Right forelimb (tissue), 1 donor: ENCODE data around the gene COMMD7.
"Not testable (repeated sequence)": the region's sequence is repeated elsewhere in the genome, so short reads cannot be mapped to it uniquely, and the experiment has no call there.

Source experiments
- DNase-seq: peaks from one replicate; pipeline ENCODE4 v3.0.0-alpha.2; 2018

The COMMD7 gene

GRCh38 chr20:32764005-32764960, 21.0 kb upstream of the COMMD7 start:
- DNase-seq = no peak

DNA sequence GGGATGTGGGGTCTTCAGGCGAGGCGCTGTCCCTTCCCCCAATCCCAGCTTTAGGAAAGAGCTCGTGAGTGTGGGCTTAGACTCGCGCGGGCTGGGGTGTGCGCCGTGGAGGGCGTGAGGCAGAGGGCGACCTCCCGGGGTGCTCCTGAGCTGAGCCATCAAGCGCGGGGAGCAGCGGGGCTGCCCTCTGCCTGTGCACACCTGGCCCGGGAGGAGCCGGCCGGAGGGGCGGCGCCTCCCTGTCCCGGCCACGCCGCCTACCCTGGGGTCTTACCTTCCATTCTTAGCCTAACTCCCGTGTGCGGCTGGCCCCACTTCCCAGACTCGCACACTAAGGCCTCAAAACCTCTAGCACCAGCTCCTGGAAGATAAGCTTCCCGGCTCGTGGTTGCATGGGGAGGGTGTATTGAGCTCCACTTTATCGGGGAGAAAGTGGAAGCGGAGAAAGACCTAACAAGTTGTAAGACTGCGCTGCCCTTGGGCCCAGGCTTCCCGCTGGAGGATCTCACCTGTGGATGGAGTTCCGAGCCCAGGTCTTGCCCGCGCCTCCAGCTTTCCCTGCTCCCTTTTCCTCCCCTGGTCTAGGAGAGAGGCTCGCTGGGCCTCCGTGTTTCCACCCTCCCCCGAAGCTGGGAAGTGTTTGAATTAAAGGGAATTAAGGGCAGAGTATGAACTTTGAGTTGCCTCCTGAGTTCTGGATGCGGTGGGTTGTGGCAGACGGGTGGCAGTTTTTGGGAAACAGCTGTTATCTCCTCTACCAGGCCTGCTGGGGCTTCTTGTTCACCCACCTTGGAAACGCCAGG, 20.1 kb upstream of the COMMD7 start:
- no peak for DNase-seq

DNA sequence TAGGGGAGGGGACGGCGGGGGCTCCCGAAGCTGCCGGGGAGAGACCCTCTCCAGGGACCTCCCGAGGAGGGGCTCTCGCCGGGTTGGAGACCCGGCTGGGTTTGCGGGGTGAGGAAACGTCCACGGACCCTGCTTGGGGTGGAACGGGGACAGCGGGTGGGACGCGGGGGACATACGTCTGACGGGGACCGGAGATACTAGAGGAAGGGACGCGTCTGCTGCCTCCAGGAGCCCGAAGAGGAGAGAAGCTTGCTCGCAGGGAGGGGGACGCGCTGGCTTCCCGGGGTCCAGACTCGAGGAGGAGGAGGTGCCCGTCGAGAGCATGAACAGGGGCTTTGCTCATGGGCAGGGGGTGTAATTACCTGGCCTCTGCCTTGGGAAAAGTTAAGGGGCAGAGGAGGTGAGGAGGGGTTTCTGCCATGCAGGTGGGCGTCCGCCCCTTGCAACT, 19.5 kb upstream of the COMMD7 start:
- DNase-seq = no peak

- DNase-seq = peak; percentile 91
These were observed 18.8 kb upstream of the COMMD7 start, which contains the start of gene DNMT3B for GRCh38 chr20:32761831-32762753. TSS of gene DNMT3B (plus strand) at chr20:32762385. CDS start at chr20:32780324, 17,939 bp downstream.

DNA sequence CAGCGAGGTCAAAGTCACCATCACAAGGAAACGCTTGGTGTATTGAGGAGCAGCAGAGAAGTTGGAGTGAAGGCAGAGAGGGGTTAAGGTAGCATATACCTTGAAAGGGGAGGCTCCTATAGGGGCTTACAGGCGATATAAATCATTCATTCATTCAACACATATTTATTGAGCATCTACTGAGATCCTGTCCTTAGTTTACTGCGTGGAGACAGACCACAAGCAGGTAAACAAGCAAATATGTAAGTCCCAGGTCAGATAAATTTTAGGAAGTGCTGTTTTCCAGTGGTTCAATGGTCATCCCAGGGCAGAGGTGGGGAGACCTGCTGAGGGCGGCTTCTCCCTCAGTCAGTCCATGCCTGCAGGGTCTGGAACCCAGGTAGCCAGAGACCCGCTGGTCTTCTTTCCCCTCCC, 18.2 kb upstream of the COMMD7 start:
- DNase-seq = no peak

GRCh38 chr20:32756156-32756555, 12.9 kb upstream of the COMMD7 start:
- no peak for DNase-seq

- no peak for DNase-seq
These were observed 10.5 kb upstream of the COMMD7 start for GRCh38 chr20:32753731-32754130.

DNA sequence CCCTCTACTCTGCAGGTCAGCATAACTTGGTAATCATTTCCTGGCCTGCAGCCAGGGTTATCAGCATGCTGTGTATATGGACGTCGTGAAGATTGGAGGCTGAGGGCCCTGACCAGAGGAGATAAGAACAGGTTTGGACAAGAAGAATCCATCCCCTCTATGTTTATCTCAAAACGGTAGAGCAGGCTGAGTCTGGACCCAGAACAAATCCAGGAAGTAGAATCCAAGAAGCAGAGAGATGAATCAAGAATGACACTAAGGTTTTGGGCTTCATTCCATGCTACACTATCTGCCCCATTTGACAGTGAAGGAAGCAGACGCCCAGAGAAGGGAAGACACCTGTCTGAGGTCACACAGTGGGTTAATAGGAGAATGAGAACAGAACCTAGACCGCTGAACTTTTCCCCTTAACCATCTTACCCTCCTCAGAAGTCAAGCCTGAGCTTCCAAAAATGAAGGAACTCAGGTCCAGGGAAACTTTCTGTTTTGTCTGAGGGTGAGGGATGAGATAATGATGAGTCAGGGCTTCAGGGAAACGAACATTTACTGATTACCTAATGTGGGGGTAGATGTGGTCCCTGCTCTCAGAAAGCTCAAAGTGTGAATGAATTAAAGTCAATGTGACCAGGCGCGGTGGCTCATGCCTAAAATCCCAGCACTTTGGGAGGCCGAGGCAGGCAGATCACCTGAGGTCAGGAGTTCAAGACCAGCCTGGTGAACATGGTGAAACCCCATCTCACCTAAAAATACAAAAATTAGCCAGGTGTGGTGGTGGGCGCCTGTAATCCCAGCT, 9.4 kb upstream of the COMMD7 start:
- no peak for DNase-seq

GRCh38 chr20:32751702-32752457, 8.6 kb upstream of the COMMD7 start:
- no peak for DNase-seq

GRCh38 chr20:32751293-32751692, 8.0 kb upstream of the COMMD7 start:
- DNase-seq = no peak

DNA sequence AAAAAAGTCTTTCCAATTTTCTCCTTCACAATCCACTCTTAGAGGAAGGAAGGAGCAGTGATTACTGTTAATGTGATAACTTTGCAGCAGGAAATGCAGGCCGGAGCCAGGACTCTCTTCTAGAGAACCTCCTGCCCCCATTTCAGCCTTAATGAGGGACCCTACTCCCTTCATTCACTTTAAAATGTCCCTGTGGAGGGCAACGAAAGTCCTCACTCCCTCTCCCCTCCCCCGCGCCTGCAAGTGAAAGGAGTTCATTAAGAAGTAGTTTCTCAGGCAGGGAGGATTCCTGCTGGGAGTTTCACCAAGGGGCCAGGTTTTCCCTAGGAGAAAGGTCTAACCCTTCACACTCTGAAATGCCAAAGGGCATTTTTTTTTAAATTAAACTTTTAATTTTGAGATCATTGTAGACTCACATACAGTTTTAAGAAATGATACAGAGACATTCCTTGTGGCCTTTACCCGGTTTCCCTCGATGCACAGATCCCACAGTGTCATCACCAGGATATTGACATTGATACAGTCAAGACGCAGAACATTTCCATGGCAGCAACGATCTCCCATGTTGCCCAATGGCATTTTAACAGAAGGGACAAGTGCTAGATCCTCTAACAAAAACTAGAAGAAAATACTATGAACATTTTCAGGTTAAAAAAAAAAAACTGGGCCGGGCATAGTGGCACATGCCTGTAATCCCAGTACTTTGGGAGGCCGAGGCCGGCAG, 6.8 kb upstream of the COMMD7 start:
- no peak for DNase-seq

- DNase-seq = peak; percentile 41
These were observed 688 bp downstream of the COMMD7 start for GRCh38 chr20:32742322-32743236.

- no peak for DNase-seq
These were observed 2.1 kb downstream of the COMMD7 start for GRCh38 chr20:32741151-32741550.

GRCh38 chr20:32737371-32738223, 5.7 kb downstream of the COMMD7 start:
- DNase-seq = no peak

- no peak for DNase-seq
These were observed 11.4 kb downstream of the COMMD7 start for GRCh38 chr20:32731882-32732266.

DNA sequence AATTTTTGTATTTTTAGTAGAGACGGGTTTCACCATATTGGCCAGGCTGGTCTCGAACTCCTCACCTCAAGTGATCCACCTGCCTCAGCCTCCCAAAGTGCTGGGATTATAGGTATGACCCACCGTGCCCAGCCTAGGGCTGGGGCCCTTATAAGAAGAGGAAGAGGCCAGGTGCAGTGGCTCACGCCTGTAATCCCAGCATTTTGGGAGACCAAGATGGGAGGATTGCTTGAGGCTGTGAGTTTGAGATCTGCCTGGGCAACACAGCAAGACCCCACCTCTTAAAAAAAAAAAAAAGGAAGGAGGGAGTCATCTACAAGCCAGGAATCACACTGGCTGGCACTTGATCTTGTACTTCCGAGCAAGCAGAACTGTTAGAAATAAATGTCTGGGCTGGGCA, 13.9 kb downstream of the COMMD7 start:
- DNase-seq = not testable (repeated sequence)

DNA sequence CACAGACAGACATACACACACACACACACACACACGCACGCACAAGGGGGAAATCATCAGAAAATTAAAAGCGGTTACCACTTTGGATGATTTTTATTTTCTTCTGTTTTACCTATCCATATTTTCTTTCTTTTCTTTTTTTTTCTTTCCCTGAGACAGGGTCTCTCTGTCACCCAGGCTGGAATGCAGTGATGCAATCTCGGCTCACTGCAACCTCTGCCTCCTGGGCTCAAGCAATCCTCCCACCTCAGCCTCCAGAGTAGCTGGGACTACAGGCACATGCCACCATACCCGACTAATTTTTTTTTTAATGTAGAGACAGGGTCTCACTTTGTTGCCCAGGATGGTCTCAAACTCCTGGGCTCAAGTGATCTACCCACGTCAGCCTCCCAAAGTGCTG, 14.8 kb downstream of the COMMD7 start:
- DNase-seq = not testable (repeated sequence)

DNA sequence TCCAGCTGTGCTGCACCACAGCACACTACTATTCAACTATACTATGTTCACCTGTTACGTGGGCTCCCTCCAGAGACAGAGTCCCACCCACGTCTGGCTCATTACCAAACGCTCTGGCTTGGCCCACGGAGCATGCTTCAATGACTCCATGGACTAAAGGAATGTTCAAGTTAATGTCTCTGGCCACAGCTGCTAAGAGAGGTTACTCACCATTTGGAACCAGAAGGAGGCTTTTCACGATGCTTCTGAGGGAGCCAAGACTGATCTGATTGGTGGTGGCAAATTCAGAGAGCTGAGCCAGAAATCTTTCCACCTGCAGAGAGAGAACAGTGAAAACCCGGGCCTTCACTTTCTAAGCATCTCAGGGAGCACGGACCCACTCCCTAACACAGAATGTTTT, 15.6 kb downstream of the COMMD7 start:
- peak; percentile 58 for DNase-seq
